K562 (cell line): ENCODE results near the gene PAQR4. TPM values are rescaled to one million over a fixed set of nuclear protein-coding genes. Genes with fewer than 3 reads are reported as not detected.

Experiments
- ATAC-seq: fragments of 200-7000 bp; cut with Tn5 transposase; 3 replicates; pipeline ENCODE4 v1.9.1; 2020; ENCODE audit warnings: moderate library complexity
- BruUV-seq: library from RNA; stranded (reverse); fragments of 400-500 nt; replicated peaks from 2 replicates; lab custom pipeline; 2021; lab: Mats Ljungman, UMichigan
- CTCF ChIA-PET: fragments of 300-600 bp; formaldehyde crosslinking; extraction: SDS; loops from one replicate; lab custom pipeline; 2021; ENCODE audit warnings: low intra/inter-chr PET ratio; lab: Yijun Ruan, JAX
- POLR2A ChIA-PET: fragments of 300-600, 350-650 bp; sonication (Branson Sonifier 250); formaldehyde crosslinking; extraction: SDS; loops from one replicate; lab custom pipeline; 2021; ENCODE audit warnings: antibody characterized with exemption, inconsistent platforms; lab: Yijun Ruan, JAX
- DNase-seq, 4 experiments: peaks; one replicate each; pipeline versions ENCODE4 v3.0.0 to v3.0.0-alpha.2; 2011 to 2018; ENCODE audit warnings: low spot score in 3 of 4, mixed read lengths in 3 of 4; ENCODE audit errors: extremely low read depth in 1 of 4
- FAIRE-seq: peaks from 2 replicates; lab custom pipeline; 2011; peaks lifted over from hg19 to GRCh38; lab: Jason Lieb, UNC
- H2AFZ ChIP-seq: 2 replicates; pipeline ENCODE4 v1.6.0; 2011; ENCODE audit warnings: low read depth, low read length, control low read depth, inconsistent platforms
- H3K27ac ChIP-seq: fragments of 200-600 bp; 3 replicates; pipeline ENCODE4 v1.8.0; 2011; ENCODE audit warnings: low read depth, mild to moderate bottlenecking, control low read depth, inconsistent platforms, low read length, moderate library complexity, mixed read lengths; ENCODE audit errors: extremely low read depth
- H3K27me3 ChIP-seq, 2 experiments: fragments of 300-600 bp in 1 of 2; 2 replicates in 1 of 2; 3 replicates in 1 of 2; pipeline versions ENCODE4 v1.6.0 to v1.8.0; 2011; ENCODE audit warnings: inconsistent platforms in 2 of 2, low read length in 2 of 2, mild to moderate bottlenecking in 1 of 2, mixed read lengths in 1 of 2, moderate library complexity in 1 of 2; ENCODE audit not compliant: control insufficient read depth in 2 of 2, insufficient read depth in 2 of 2
- H3K36me3 ChIP-seq: fragments of 300-600 bp; 3 replicates; pipeline ENCODE4 v1.8.0; 2011; ENCODE audit warnings: mild to moderate bottlenecking, low read length, inconsistent platforms; ENCODE audit not compliant: control insufficient read depth, insufficient read depth
- H3K4me1 ChIP-seq, 2 experiments: fragments of 200-600 bp in 1 of 2; replicated peaks in 1 of 2; 2 replicates in 1 of 2; 3 replicates in 1 of 2; pipeline versions ENCODE4 v1.5.1 to v1.8.0; 2011; ENCODE audit warnings: inconsistent platforms in 2 of 2, low read length in 2 of 2, mild to moderate bottlenecking in 1 of 2, mixed read lengths in 1 of 2, moderate library complexity in 1 of 2; ENCODE audit not compliant: control insufficient read depth in 2 of 2, insufficient read depth in 2 of 2
- H3K4me2 ChIP-seq: 2 replicates; pipeline ENCODE4 v1.6.1; 2011; ENCODE audit warnings: low read length, control low read depth, inconsistent platforms, mixed read lengths; ENCODE audit not compliant: insufficient read depth
- H3K4me3 ChIP-seq: fragments of 200-600 bp; sonication (generic), shearing (Covaris generic); 2 replicates; pipeline ENCODE4 v1.5.1; 2016; ENCODE audit warnings: control low read depth, inconsistent platforms
- H3K79me2 ChIP-seq: fragments of 200-600 bp; 3 replicates; pipeline ENCODE4 v1.8.0; 2011; ENCODE audit warnings: low read length, inconsistent platforms; ENCODE audit not compliant: control insufficient read depth, insufficient read depth
- H3K9ac ChIP-seq, 2 experiments: 2 replicates each; pipeline versions ENCODE4 v1.6.0 to v1.6.1; 2011; ENCODE audit warnings: low read depth in 2 of 2, low read length in 2 of 2, control low read depth in 1 of 2, inconsistent platforms in 1 of 2, mild to moderate bottlenecking in 1 of 2, mixed read lengths in 1 of 2; ENCODE audit not compliant: insufficient read depth in 1 of 2
- H3K9me1 ChIP-seq: one replicate; pipeline ENCODE4 v1.6.0; 2011; ENCODE audit warnings: inconsistent platforms, mild to moderate bottlenecking, low read length, moderate library complexity; ENCODE audit not compliant: control insufficient read depth, insufficient read depth
- H3K9me3 ChIP-seq: replicated peaks from 2 replicates; pipeline ENCODE4 v1.5.1; 2011; ENCODE audit warnings: low read depth, low read length, inconsistent platforms; ENCODE audit not compliant: control insufficient read depth, insufficient read depth
- H4K20me1 ChIP-seq: replicated peaks from 2 replicates; pipeline ENCODE4 v1.6.1; 2011; ENCODE audit warnings: low read length, inconsistent platforms, mixed read lengths; ENCODE audit not compliant: control insufficient read depth, insufficient read depth
- BCLAF1 ChIP-seq, 2 experiments: fragments of 450-650 bp in 1 of 2; IDR thresholded peaks; 2 replicates each; pipeline ENCODE4 v1.6.1; 2011 to 2017; ENCODE audit warnings: low read depth in 2 of 2, antibody characterized with exemption in 1 of 2, borderline replicate concordance in 1 of 2, low read length in 1 of 2, mild to moderate bottlenecking in 1 of 2, mixed read lengths in 1 of 2; ENCODE audit not compliant: control insufficient read depth in 1 of 2
- ZKSCAN1 ChIP-seq: fragments of 150-350 bp; IDR thresholded peaks from 2 replicates; pipeline ENCODE4 v1.6.1; 2016; ENCODE audit warnings: low read depth, low read length
- WGBS: fragments of 100-300 bp; shearing (Covaris generic); methylation state at CpG from one replicate; pipeline ENCODE4 v1.1.6; 2016; ENCODE audit warnings: low coverage, mixed read lengths; ENCODE audit not compliant: insufficient coverage; ENCODE audit errors: missing lambda C conversion rate; 5-methylcytosine and 5-hydroxymethylcytosine counted together
- in situ Hi-C: fragments of 300-500 bp; cut with MboI; formaldehyde crosslinking; loops from 4 replicates; pipeline ENCODE4 v1.15.0; 2018; ENCODE audit warnings: inconsistent platforms, mixed read lengths
- intact Hi-C: fragments of 100-400 bp; cut with micrococcal nuclease; formaldehyde crosslinking; loops from 2 replicates; pipeline ENCODE4 v1.14.2; 2022
- polyA plus RNA-seq, 8 experiments: library from polyadenylated mRNA; depleted of rRNA in 4 of 8; stranded (reverse) in 5 of 8; unstranded in 3 of 8; fragments of >200 nt; fragmentation: Nextera tagmentation in 2 of 8; fragmentation: Illumina TruSeq in 1 of 8; extraction: Ambion mirVana in 2 of 8; extraction: Trizol in 1 of 8; gene quantifications; 2 replicates each; pipeline versions ENCODE4 v1.2.1 to v1.2.3, GENCODE V29; 2011 to 2014; ENCODE audit warnings: inconsistent platforms in 1 of 8, missing spikeins in 1 of 8
- total RNA-seq, 7 experiments: library from RNA; depleted of rRNA in 6 of 7; stranded (reverse); fragments of >200 nt in 6 of 7; fragmentation: Illumina TruSeq in 2 of 7; extraction: Trizol in 2 of 7; gene quantifications; 2 replicates each; pipeline versions ENCODE4 v1.2.1 to v1.2.3, GENCODE V29; 2011 to 2021; ENCODE audit warnings: low replicate concordance in 1 of 7

The PAQR4 gene
- total and polyA plus RNA-seq, 9 of the 15 experiments (the other 6 are each of a cell fraction or from before 2014, with no cell fraction given), result 0.62 to 40.4 (median 19.5) TPM

GRCh38 chr16:2985893-2986355 lies 16.8 kb downstream of the PAQR4 start:
- WGBS, result 65% methylated on average over 15 of the region's 15 CpGs
- Histone ChIP-seq H3K4me1 (peaks cover 19 to 71% of the 10 kb centered on the region in 2 experiments), H3K9me1 (no peaks in the 10 kb centered on the region), H4K20me1 (no peaks in the 10 kb centered on the region), H3K79me2 (peaks cover 2% of the 10 kb centered on the region; the same call in 2 of the 3 replicates), H3K4me2 (no peak overlapping the region), H2AFZ (no peak overlapping the region), H3K27me3 (no peaks in the 10 kb centered on the region), H3K9me3 (no peaks in the 10 kb centered on the region), H3K36me3 (no peaks in the 10 kb centered on the region), H3K4me3 (no peak overlapping the region), H3K27ac (no peak overlapping the region), H3K9ac (peak overlapping the region in 1 of 2 experiments; percentile 23; a peak in 2 of 4 replicates)
- CTCF ChIA-PET, result no interaction called here
- intact Hi-C loops, result no loop called here
- FAIRE-seq (no peak), ATAC-seq (no peak), DNase-seq (no peak)
- POLR2A ChIA-PET, result interaction anchor here (1.0 kb wide), 1 partner anchor 14 kb away, joined by 3 read pairs; no protein-coding TSS in a partner anchor
- BruUV-seq, result no TSS peak
- no peak for TF ChIP-seq BCLAF1 (IDR thresholded peaks at IDR 0.05; ENCODE audit: borderline replicate concordance in 1 of 2, control insufficient read depth in 1 of 2, low read depth in 2 of 2, low read length in 1 of 2)
- TF ChIP-seq ZKSCAN1, result 0 out of 2 replicates have a peak, but pooled peaks have one; percentile 51
- in situ Hi-C loops, result no loop called here
